Lower leg skin (tissue), 4 donors: ENCODE measurements around the gene LHFPL2. TPM values are rescaled to one million over a fixed set of nuclear protein-coding genes. Genes with fewer than 3 reads are reported as not detected.

Source experiments
- DNase-seq, 2 donors: peaks; one replicate each; pipeline ENCODE4 v3.0.0-alpha.2; 2019; ENCODE audit warnings: low spot score in 2 of 2
- H3K4me3 ChIP-seq: fragments of 200-600 bp; sonication (generic); 2 replicates; pipeline ENCODE4 v1.5.1; 2017; ENCODE audit warnings: mild to moderate bottlenecking, low read depth; ENCODE audit not compliant: poor library complexity, severe bottlenecking
- POLR2A ChIP-seq, 2 donors: fragments of 450-650 bp; IDR thresholded peaks; one replicate each; pipeline ENCODE4 v1.6.1; 2016 to 2017; ENCODE audit warnings: antibody characterized with exemption in 2 of 2, mild to moderate bottlenecking in 1 of 2, moderate library complexity in 1 of 2
- WGBS, 2 donors: methylation state at CpG; one replicate each; pipeline ENCODE4 v1.1.5; 2018; 5-methylcytosine and 5-hydroxymethylcytosine counted together
- intact Hi-C: fragments of 100-400 bp; cut with DNase I; formaldehyde crosslinking; loops from one replicate; pipeline ENCODE4 v1.15.0; 2023; ENCODE audit warnings: low total_unique reads
- total RNA-seq, 4 donors: library from RNA; depleted of rRNA; stranded (reverse); fragments of >200 nt; gene quantifications; one replicate each; pipeline ENCODE4 v1.1.0, GENCODE V29; 2016
- TF ChIP-seq, protein P1 (sequence below), 3 donors: fragments of 450-650 bp; IDR thresholded peaks; one replicate each; pipeline ENCODE4 v1.5.1; 2016; ENCODE audit warnings: antibody characterized with exemption in 3 of 3, mild to moderate bottlenecking in 3 of 3, moderate library complexity in 2 of 3

LHFPL2 gene
- total RNA-seq, 4 donors from 2014 or later = 7.3 to 11.1 (median 9.6) TPM

DNA sequence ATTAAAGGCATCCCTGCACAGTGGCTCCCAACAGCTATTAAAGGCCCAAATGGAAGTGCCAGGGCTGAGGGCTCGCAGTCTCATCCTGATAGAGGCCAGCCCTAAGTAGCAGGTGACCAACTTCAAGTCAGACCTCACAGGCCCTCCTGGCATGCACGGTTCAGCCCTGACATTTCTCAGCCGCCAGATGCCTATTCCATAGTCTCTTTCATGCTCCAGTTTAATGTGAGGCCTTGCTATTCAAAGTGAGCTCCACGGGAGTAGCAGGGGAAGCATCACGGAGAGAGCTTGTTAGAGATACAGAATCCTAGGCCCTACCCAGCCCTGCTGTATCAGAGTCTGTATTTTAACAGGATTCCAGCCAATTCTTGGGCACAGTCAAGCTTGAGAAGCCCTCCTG lies 11.1 kb downstream of the LHFPL2 start:
- TF ChIP-seq, protein P1, sequence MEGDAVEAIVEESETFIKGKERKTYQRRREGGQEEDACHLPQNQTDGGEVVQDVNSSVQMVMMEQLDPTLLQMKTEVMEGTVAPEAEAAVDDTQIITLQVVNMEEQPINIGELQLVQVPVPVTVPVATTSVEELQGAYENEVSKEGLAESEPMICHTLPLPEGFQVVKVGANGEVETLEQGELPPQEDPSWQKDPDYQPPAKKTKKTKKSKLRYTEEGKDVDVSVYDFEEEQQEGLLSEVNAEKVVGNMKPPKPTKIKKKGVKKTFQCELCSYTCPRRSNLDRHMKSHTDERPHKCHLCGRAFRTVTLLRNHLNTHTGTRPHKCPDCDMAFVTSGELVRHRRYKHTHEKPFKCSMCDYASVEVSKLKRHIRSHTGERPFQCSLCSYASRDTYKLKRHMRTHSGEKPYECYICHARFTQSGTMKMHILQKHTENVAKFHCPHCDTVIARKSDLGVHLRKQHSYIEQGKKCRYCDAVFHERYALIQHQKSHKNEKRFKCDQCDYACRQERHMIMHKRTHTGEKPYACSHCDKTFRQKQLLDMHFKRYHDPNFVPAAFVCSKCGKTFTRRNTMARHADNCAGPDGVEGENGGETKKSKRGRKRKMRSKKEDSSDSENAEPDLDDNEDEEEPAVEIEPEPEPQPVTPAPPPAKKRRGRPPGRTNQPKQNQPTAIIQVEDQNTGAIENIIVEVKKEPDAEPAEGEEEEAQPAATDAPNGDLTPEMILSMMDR (IDR thresholded peaks at IDR 0.05) = no peak
- TF ChIP-seq POLR2A (IDR thresholded peaks at IDR 0.05) = no peak
- intact Hi-C loops = no loop called here
- no peak overlapping the region for H3K4me3 ChIP-seq
- no peak for DNase-seq
- WGBS, 2 donors = 87 to 92% methylated on average over 5 of the region's 5 CpGs

DNA sequence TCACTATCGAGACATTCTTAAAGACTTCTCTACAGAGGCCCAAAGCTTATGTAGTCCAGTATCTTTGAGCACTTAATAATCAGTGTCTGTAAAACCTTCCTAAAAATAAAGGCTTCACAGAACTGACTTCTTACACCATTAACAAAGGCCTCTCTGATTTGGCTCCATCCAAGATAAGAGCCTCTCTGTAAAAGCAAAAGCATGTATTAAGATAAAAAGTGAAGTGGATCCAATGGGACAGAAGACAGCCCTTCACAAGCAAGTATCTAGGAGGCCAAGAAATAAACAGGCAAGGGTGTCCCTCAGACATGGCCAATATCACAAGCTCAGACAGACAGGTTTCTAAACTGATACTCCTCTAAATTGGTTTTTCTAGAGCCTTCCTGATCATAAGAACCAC lies 11.9 kb downstream of the LHFPL2 start:
- WGBS, 2 donors = 88 to 93% methylated on average over 1 of the region's 1 CpG
- intact Hi-C loops = no loop called here
- no peak overlapping the region for H3K4me3 ChIP-seq
- DNase-seq = no peak
- no peak for TF ChIP-seq POLR2A (IDR thresholded peaks at IDR 0.05)
- TF ChIP-seq, protein P1 (IDR thresholded peaks at IDR 0.05) = no peak

DNA sequence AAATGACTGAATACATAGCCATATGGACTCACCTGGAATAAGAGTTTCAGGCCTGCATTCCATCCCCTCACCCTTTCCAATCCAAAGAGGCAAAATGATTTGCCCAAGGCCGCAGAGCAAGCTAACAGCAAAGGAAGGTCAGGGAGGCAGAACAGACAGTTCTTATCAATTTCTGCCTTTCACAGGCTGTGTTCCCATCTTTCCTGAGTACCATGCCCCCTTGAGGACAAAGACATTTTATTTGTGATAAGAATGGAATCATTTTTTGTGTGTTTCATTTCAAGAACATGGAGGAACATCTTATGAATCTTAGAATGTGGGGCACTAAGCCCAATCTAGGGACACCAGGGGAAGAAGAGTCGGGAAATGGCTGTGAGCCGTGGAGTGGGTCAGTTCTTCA lies 13.9 kb downstream of the LHFPL2 start:
- DNase-seq = no peak
- WGBS, 2 donors = 75 to 87% methylated on average over 3 of the region's 3 CpGs
- intact Hi-C loops = no loop called here
- TF ChIP-seq, protein P1 (IDR thresholded peaks at IDR 0.05) = no peak
- TF ChIP-seq POLR2A (IDR thresholded peaks at IDR 0.05) = no peak
- H3K4me3 ChIP-seq = no peak overlapping the region

DNA sequence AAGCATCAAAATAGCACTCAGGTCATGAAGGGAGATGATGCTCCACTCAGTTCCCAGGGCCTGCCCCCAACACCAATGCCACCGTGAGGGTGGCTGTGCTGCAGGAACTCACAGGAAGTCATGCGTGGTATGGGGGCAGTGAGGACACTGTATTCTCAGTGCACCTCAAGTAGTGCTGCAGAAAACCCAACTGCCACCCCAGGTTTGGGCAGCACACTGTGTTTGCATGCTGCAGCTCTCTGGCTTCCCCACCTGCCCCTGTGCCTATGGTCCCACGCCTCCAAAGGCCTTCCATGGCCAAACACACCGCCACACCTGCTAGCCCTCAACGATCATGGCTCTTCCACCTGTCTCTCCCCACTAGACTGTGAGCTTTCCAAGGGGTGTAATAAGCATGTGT lies 14.3 kb downstream of the LHFPL2 start:
- WGBS, 2 donors = 87 to 96% methylated on average over 5 of the region's 5 CpGs
- intact Hi-C loops = no loop called here
- no peak for TF ChIP-seq POLR2A (IDR thresholded peaks at IDR 0.05)
- TF ChIP-seq, protein P1 (IDR thresholded peaks at IDR 0.05) = no peak
- no peak for DNase-seq
- H3K4me3 ChIP-seq = no peak overlapping the region

DNA sequence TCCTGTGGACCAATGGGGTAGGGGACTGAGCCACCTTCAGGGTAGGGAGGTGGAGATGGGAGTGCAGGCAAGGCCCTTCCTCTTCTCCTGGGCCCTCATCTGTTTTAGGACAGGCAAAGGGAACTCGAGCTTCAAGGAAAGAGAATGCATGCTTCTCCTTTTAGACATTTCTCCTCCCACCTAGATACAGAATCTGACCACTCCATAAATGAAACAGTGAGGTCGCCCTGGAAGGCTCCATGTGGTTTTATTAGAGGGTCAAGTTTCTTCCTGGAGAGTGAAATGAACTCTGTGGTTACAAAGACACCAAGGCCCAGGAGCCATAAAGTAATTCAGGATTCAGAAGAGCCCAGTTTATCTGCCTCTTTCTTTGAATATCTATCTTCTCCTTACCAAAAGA lies 14.9 kb downstream of the LHFPL2 start:
- 83 to 84% methylated on average over 2 of the region's 2 CpGs for WGBS, 2 donors
- intact Hi-C loops = no loop called here
- H3K4me3 ChIP-seq = no peak overlapping the region
- TF ChIP-seq, protein P1 (IDR thresholded peaks at IDR 0.05) = no peak
- TF ChIP-seq POLR2A (IDR thresholded peaks at IDR 0.05) = no peak
- no peak for DNase-seq

DNA sequence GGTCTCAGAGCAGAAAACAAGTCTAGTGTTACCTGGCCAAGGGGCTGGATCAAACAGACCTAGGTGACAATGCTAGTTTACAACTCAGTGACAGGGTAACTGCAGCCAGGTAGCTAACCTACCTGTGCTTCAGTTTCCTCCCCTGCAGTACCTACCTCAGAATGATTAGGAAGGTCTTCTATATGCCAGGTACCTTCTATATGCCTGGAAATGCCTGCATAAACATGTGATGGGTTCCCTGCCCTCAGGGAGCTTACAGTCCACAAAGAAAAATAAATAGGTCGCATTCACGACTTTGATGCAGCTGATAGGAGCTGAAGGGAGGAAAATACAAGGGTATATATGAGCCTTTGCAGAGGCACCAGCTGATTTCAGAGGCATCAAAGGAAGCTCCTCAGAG lies 16.1 kb downstream of the LHFPL2 start:
- no peak overlapping the region for H3K4me3 ChIP-seq
- WGBS, 2 donors = 80 to 85% methylated on average over 2 of the region's 2 CpGs
- DNase-seq = no peak
- TF ChIP-seq, protein P1 (IDR thresholded peaks at IDR 0.05) = no peak
- no peak for TF ChIP-seq POLR2A (IDR thresholded peaks at IDR 0.05)
- intact Hi-C loops = no loop called here
